K562 (cell line): Measurements from ENCODE around the gene FBXW8. TPM values are rescaled to one million over a fixed set of nuclear protein-coding genes. Genes with fewer than 3 reads are reported as not detected.

Experiments used
- ATAC-seq: fragments of 200-7000 bp; cut with Tn5 transposase; 3 replicates; pipeline ENCODE4 v1.9.1; 2020; ENCODE audit warnings: moderate library complexity
- BruUV-seq: library from RNA; stranded (reverse); fragments of 400-500 nt; replicated peaks from 2 replicates; lab custom pipeline; 2021; lab: Mats Ljungman, UMichigan
- CTCF ChIA-PET: fragments of 300-600 bp; formaldehyde crosslinking; extraction: SDS; loops from one replicate; lab custom pipeline; 2021; ENCODE audit warnings: low intra/inter-chr PET ratio; lab: Yijun Ruan, JAX
- POLR2A ChIA-PET: fragments of 300-600, 350-650 bp; sonication (Branson Sonifier 250); formaldehyde crosslinking; extraction: SDS; loops from one replicate; lab custom pipeline; 2021; ENCODE audit warnings: antibody characterized with exemption, inconsistent platforms; lab: Yijun Ruan, JAX
- DNase-seq, 4 experiments: peaks; one replicate each; pipeline versions ENCODE4 v3.0.0 to v3.0.0-alpha.2; 2011 to 2018; ENCODE audit warnings: low spot score in 3 of 4, mixed read lengths in 3 of 4; ENCODE audit errors: extremely low read depth in 1 of 4
- FAIRE-seq: peaks from 2 replicates; lab custom pipeline; 2011; peaks lifted over from hg19 to GRCh38; lab: Jason Lieb, UNC
- H2AFZ ChIP-seq: 2 replicates; pipeline ENCODE4 v1.6.0; 2011; ENCODE audit warnings: low read depth, low read length, control low read depth, inconsistent platforms
- H3K27ac ChIP-seq: fragments of 200-600 bp; 3 replicates; pipeline ENCODE4 v1.8.0; 2011; ENCODE audit warnings: low read depth, mild to moderate bottlenecking, control low read depth, inconsistent platforms, low read length, moderate library complexity, mixed read lengths; ENCODE audit errors: extremely low read depth
- H3K27me3 ChIP-seq, 2 experiments: fragments of 300-600 bp in 1 of 2; 2 replicates in 1 of 2; 3 replicates in 1 of 2; pipeline versions ENCODE4 v1.6.0 to v1.8.0; 2011; ENCODE audit warnings: inconsistent platforms in 2 of 2, low read length in 2 of 2, mild to moderate bottlenecking in 1 of 2, mixed read lengths in 1 of 2, moderate library complexity in 1 of 2; ENCODE audit not compliant: control insufficient read depth in 2 of 2, insufficient read depth in 2 of 2
- H3K36me3 ChIP-seq: fragments of 300-600 bp; 3 replicates; pipeline ENCODE4 v1.8.0; 2011; ENCODE audit warnings: mild to moderate bottlenecking, low read length, inconsistent platforms; ENCODE audit not compliant: control insufficient read depth, insufficient read depth
- H3K4me1 ChIP-seq, 2 experiments: fragments of 200-600 bp in 1 of 2; replicated peaks in 1 of 2; 2 replicates in 1 of 2; 3 replicates in 1 of 2; pipeline versions ENCODE4 v1.5.1 to v1.8.0; 2011; ENCODE audit warnings: inconsistent platforms in 2 of 2, low read length in 2 of 2, mild to moderate bottlenecking in 1 of 2, mixed read lengths in 1 of 2, moderate library complexity in 1 of 2; ENCODE audit not compliant: control insufficient read depth in 2 of 2, insufficient read depth in 2 of 2
- H3K4me2 ChIP-seq: 2 replicates; pipeline ENCODE4 v1.6.1; 2011; ENCODE audit warnings: low read length, control low read depth, inconsistent platforms, mixed read lengths; ENCODE audit not compliant: insufficient read depth
- H3K4me3 ChIP-seq: fragments of 200-600 bp; sonication (generic), shearing (Covaris generic); 2 replicates; pipeline ENCODE4 v1.5.1; 2016; ENCODE audit warnings: control low read depth, inconsistent platforms
- H3K79me2 ChIP-seq: fragments of 200-600 bp; 3 replicates; pipeline ENCODE4 v1.8.0; 2011; ENCODE audit warnings: low read length, inconsistent platforms; ENCODE audit not compliant: control insufficient read depth, insufficient read depth
- H3K9ac ChIP-seq, 2 experiments: 2 replicates each; pipeline versions ENCODE4 v1.6.0 to v1.6.1; 2011; ENCODE audit warnings: low read depth in 2 of 2, low read length in 2 of 2, control low read depth in 1 of 2, inconsistent platforms in 1 of 2, mild to moderate bottlenecking in 1 of 2, mixed read lengths in 1 of 2; ENCODE audit not compliant: insufficient read depth in 1 of 2
- H3K9me1 ChIP-seq: one replicate; pipeline ENCODE4 v1.6.0; 2011; ENCODE audit warnings: inconsistent platforms, mild to moderate bottlenecking, low read length, moderate library complexity; ENCODE audit not compliant: control insufficient read depth, insufficient read depth
- H3K9me3 ChIP-seq: replicated peaks from 2 replicates; pipeline ENCODE4 v1.5.1; 2011; ENCODE audit warnings: low read depth, low read length, inconsistent platforms; ENCODE audit not compliant: control insufficient read depth, insufficient read depth
- H4K20me1 ChIP-seq: replicated peaks from 2 replicates; pipeline ENCODE4 v1.6.1; 2011; ENCODE audit warnings: low read length, inconsistent platforms, mixed read lengths; ENCODE audit not compliant: control insufficient read depth, insufficient read depth
- FOS ChIP-seq: IDR thresholded peaks from 3 replicates; pipeline ENCODE4 v1.6.1; 2011; ENCODE audit not compliant: insufficient read length; ENCODE audit errors: extremely low read depth
- FOSL1 ChIP-seq: fragments of 200-800 bp; sonication (Bioruptor generic); conservative IDR thresholded peaks from 2 replicates; pipeline ENCODE4 v1.6.1; 2016; ENCODE audit warnings: missing genetic modification characterization, missing compliant biosample characterization
- HDAC3 ChIP-seq: fragments of 450-650 bp; IDR thresholded peaks from 2 replicates; pipeline ENCODE4 v1.6.1; 2018; ENCODE audit warnings: borderline replicate concordance, mild to moderate bottlenecking, moderate library complexity; ENCODE audit not compliant: partially characterized antibody
- MEIS2 ChIP-seq: fragments of 450-650 bp; IDR thresholded peaks from 2 replicates; pipeline ENCODE4 v1.6.1; 2014; ENCODE audit warnings: mild to moderate bottlenecking; ENCODE audit not compliant: partially characterized antibody
- RBM39 ChIP-seq: fragments of 200-400 bp; formaldehyde crosslinking; optimal IDR thresholded peaks from 2 replicates; pipeline ENCODE3; 2018; ENCODE audit warnings: low read depth, low read length
- SAFB2 ChIP-seq: fragments of 200-400 bp; formaldehyde crosslinking; IDR thresholded peaks from 2 replicates; pipeline ENCODE4 v1.6.1; 2018; ENCODE audit warnings: borderline replicate concordance, low read length, low read depth, moderate library complexity; ENCODE audit not compliant: severe bottlenecking
- ZNF274 ChIP-seq: IDR thresholded peaks from 2 replicates; pipeline ENCODE4 v1.6.1; 2011; ENCODE audit warnings: low read depth, mild to moderate bottlenecking, low read length, moderate library complexity, borderline replicate concordance
- in situ Hi-C: fragments of 300-500 bp; cut with MboI; formaldehyde crosslinking; loops from 4 replicates; pipeline ENCODE4 v1.15.0; 2018; ENCODE audit warnings: inconsistent platforms, mixed read lengths
- intact Hi-C: fragments of 100-400 bp; cut with micrococcal nuclease; formaldehyde crosslinking; loops from 2 replicates; pipeline ENCODE4 v1.14.2; 2022
- polyA plus RNA-seq, 8 experiments: library from polyadenylated mRNA; depleted of rRNA in 4 of 8; stranded (reverse) in 5 of 8; unstranded in 3 of 8; fragments of >200 nt; fragmentation: Nextera tagmentation in 2 of 8; fragmentation: Illumina TruSeq in 1 of 8; extraction: Ambion mirVana in 2 of 8; extraction: Trizol in 1 of 8; gene quantifications; 2 replicates each; pipeline versions ENCODE4 v1.2.1 to v1.2.3, GENCODE V29; 2011 to 2014; ENCODE audit warnings: inconsistent platforms in 1 of 8, missing spikeins in 1 of 8
- total RNA-seq, 7 experiments: library from RNA; depleted of rRNA in 6 of 7; stranded (reverse); fragments of >200 nt in 6 of 7; fragmentation: Illumina TruSeq in 2 of 7; extraction: Trizol in 2 of 7; gene quantifications; 2 replicates each; pipeline versions ENCODE4 v1.2.1 to v1.2.3, GENCODE V29; 2011 to 2021; ENCODE audit warnings: low replicate concordance in 1 of 7
- TF ChIP-seq, protein P1 (sequence below), 2 experiments: fragments of 450-650 bp; formaldehyde crosslinking in 1 of 2; IDR thresholded peaks; 2 replicates each; pipeline versions ENCODE4 v1.4.0 to v1.6.1; 2014 to 2020; ENCODE audit warnings: mild to moderate bottlenecking in 2 of 2, borderline replicate concordance in 1 of 2, low read depth in 1 of 2
- TF ChIP-seq, protein P2 (sequence below): sonication (generic); formaldehyde crosslinking; IDR thresholded peaks from 2 replicates; pipeline ENCODE4 v1.8.0; 2022; ENCODE audit warnings: mild to moderate bottlenecking, low read depth, missing genetic modification reagents
- TF ChIP-seq, protein P3 (sequence below): conservative IDR thresholded peaks from 2 replicates; pipeline ENCODE4 v1.6.1; 2011; ENCODE audit warnings: low read depth, mild to moderate bottlenecking, low read length; ENCODE audit not compliant: control insufficient read depth

The FBXW8 gene
- total and polyA plus RNA-seq, 9 of the 15 experiments (the other 6 are each of a cell fraction or from before 2014, with no cell fraction given), result 0.58 to 8.3 (median 4.4) TPM

DNA sequence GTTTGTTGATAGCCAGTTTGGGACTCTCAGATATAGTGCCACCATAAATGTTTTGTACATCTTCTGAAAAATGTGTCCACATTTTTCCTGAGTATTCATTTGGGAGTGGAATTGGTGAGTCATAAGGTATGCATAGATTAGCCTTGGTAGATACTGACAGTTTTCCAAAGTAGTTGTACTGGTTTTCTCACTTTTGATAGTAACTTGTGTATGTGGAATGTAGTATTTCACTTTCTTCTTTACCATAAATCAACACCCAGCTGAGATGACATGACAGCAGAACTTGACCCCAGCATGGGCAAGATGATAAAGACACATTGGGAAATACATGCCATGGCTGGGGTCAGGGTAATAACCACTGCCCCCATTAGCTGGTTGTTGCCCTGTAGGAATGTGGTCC lies 5.4 kb downstream of the FBXW8 start:
- Histone ChIP-seq H3K79me2 (peaks cover 53% of the 10 kb centered on the region), H3K4me2 (peak overlapping the region; percentile 59; the same call in 1 of the 2 replicates), H3K27me3 (no peaks in the 10 kb centered on the region), H3K9me1 (no peaks in the 10 kb centered on the region), H3K4me3 (no peak overlapping the region), H3K9me3 (no peaks in the 10 kb centered on the region), H3K36me3 (peaks cover 10% of the 10 kb centered on the region; the same call in 2 of the 3 replicates), H3K27ac (0 out of 3 replicates have a peak overlapping the region, but pooled peaks have one; percentile 34), H3K9ac (no peak overlapping the region), H4K20me1 (no peaks in the 10 kb centered on the region), H2AFZ (no peak overlapping the region), H3K4me1 (peaks cover 20 to 48% of the 10 kb centered on the region in 2 experiments)
- FAIRE-seq (no peak), ATAC-seq (no peak), DNase-seq (no peak)
- intact Hi-C loops, result loop anchor here (2.0 kb wide), 1 partner anchor 213 kb away; no protein-coding TSS in a partner anchor
- BruUV-seq, result no TSS peak
- CTCF ChIA-PET, result no interaction called here
- POLR2A ChIA-PET, result interaction anchor here (1.0 to 1.1 kb wide), 2 partner anchors 9 to 74 kb away, joined by 3 to 6 read pairs; no protein-coding TSS in a partner anchor
- in situ Hi-C loops, result no loop called here
- TF ChIP-seq RBM39, result no peak
- no peak for TF ChIP-seq ZNF274
- no peak for TF ChIP-seq SAFB2
- no peak; the same call in 1 of the 2 replicates for TF ChIP-seq FOSL1 (tag)
- TF ChIP-seq, protein P1, sequence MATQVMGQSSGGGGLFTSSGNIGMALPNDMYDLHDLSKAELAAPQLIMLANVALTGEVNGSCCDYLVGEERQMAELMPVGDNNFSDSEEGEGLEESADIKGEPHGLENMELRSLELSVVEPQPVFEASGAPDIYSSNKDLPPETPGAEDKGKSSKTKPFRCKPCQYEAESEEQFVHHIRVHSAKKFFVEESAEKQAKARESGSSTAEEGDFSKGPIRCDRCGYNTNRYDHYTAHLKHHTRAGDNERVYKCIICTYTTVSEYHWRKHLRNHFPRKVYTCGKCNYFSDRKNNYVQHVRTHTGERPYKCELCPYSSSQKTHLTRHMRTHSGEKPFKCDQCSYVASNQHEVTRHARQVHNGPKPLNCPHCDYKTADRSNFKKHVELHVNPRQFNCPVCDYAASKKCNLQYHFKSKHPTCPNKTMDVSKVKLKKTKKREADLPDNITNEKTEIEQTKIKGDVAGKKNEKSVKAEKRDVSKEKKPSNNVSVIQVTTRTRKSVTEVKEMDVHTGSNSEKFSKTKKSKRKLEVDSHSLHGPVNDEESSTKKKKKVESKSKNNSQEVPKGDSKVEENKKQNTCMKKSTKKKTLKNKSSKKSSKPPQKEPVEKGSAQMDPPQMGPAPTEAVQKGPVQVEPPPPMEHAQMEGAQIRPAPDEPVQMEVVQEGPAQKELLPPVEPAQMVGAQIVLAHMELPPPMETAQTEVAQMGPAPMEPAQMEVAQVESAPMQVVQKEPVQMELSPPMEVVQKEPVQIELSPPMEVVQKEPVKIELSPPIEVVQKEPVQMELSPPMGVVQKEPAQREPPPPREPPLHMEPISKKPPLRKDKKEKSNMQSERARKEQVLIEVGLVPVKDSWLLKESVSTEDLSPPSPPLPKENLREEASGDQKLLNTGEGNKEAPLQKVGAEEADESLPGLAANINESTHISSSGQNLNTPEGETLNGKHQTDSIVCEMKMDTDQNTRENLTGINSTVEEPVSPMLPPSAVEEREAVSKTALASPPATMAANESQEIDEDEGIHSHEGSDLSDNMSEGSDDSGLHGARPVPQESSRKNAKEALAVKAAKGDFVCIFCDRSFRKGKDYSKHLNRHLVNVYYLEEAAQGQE (IDR thresholded peaks at IDR 0.05; ENCODE audit: borderline replicate concordance), result no peak
- TF ChIP-seq, protein P1 (CRISPR knock-in tag; IDR thresholded peaks at IDR 0.05; ENCODE audit: low read depth), result no peak
- TF ChIP-seq, protein P2, sequence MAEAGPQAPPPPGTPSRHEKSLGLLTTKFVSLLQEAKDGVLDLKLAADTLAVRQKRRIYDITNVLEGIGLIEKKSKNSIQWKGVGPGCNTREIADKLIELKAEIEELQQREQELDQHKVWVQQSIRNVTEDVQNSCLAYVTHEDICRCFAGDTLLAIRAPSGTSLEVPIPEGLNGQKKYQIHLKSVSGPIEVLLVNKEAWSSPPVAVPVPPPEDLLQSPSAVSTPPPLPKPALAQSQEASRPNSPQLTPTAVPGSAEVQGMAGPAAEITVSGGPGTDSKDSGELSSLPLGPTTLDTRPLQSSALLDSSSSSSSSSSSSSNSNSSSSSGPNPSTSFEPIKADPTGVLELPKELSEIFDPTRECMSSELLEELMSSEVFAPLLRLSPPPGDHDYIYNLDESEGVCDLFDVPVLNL (CRISPR knock-in tag), result no peak
- TF ChIP-seq, protein P3, sequence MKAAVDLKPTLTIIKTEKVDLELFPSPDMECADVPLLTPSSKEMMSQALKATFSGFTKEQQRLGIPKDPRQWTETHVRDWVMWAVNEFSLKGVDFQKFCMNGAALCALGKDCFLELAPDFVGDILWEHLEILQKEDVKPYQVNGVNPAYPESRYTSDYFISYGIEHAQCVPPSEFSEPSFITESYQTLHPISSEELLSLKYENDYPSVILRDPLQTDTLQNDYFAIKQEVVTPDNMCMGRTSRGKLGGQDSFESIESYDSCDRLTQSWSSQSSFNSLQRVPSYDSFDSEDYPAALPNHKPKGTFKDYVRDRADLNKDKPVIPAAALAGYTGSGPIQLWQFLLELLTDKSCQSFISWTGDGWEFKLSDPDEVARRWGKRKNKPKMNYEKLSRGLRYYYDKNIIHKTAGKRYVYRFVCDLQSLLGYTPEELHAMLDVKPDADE, result no peak
- peak; percentile 89 for TF ChIP-seq MEIS2
- no peak for TF ChIP-seq HDAC3
- peak; percentile 10 for TF ChIP-seq FOS
